Ammon's horn (tissue), 1 donor: ENCODE results near the gene SACM1L.

Experiments used
- DNase-seq: peaks from one replicate; pipeline ENCODE4 v3.0.0-alpha.2; 2016; ENCODE audit warnings: low spot score

SACM1L gene

GRCh38 chr3:45789235-45789812, 100.1 kb downstream of the SACM1L start:
- DNase-seq = no peak

DNA sequence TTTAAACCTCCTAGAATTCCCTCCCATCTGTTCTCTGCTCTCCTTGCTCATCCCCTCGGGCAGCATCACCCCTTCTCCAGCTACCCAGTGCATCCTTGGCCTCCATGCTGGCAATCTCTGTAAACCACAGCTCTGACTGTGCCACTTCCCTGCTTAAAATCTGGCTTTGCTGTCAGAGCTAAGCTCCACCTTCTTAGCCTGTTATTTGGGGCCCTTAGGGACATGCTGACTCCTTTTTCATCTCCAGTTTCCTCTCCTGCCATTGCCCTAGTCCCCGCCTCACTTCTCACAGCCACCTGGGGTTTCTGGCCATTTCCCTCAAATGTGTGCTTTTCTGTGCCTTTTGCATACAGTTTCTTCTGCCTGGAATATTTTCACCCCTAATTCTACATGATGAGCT, 101.4 kb downstream of the SACM1L start:
- no peak for DNase-seq

DNA sequence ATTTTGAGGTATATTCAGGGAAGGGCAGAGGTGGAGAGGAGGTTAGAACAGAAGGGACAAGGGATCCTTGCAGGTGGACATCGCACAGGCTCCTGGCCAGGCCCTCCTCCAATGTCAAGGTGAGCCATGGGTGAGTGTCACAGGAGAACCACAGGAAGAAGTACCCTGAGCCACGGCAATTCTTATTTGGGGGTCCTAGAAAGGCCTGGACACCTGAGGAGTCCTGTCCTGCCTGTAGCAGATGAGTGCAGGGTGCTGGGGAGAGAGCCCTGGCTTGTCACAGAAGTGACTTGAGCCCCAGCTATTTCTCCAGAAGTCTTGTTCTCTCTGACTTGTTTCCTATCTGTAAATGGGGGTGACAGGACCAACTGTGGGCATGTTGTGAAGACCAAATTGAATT, 102.8 kb downstream of the SACM1L start:
- no peak for DNase-seq

DNA sequence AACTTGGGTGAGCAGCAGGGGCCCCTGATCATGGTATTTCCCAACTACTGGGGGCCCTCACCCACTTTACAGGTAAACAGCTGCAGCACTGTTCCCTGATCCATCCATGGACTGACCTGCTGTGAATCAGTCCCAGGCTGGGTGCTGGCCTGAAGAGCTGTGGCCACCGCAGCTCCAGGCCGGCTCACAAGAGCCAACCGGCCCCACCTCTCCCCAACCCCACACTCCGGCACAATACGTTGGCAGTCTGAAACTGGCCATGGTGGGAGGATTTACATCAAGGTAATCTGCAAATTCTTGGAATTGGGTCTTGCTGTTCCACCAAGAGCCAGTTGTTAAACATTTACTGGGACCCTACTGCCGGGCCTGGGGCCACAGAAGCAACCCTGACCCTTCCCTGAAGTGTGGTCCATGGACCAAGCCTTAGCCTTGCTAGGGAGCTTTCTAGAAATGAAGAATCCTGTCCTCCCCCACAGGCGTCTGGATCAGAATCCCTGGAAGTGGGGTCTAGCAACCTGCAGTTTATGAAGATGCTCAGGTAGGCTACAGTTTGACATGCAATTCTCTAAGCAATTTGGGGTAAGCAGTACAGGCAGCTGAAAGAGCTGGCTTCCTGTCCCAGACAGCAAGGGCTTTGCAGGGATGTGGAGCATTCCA, 103.4 kb downstream of the SACM1L start:
- no peak for DNase-seq

GRCh38 chr3:45793482-45794176, 104.4 kb downstream of the SACM1L start:
- DNase-seq = no peak

DNA sequence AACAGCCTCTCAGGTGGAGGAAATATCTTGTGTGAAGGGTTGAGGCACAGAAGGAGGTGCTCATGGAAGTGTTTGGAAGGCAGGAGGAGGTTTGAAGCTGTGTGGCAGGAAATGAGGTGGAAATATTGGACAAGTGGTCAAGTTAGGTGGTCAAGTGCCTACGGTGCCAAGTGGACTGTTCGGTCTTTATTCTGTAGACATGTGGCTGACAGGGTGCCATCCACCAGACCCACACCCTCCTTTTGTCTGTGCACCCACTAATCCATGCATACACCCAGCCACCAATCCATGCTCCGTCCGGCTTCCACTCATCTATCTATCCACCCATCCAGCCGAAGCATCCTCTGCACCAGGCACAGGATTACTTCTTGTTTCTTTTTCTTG, 105.0 kb downstream of the SACM1L start:
- no peak for DNase-seq

GRCh38 chr3:45794660-45795059, 105.5 kb downstream of the SACM1L start:
- no peak for DNase-seq
